Measurements from ENCODE around the gene HTR1E. TPM values are rescaled to one million over a fixed set of nuclear protein-coding genes. Genes with fewer than 3 reads are reported as not detected.

The HTR1E gene
- total RNA-seq, 2 experiments from 2014 or later = not detected

GRCh38 chr6:87029711-87030314 lies 92.5 kb downstream of the HTR1E start:
- no peaks in the 10 kb centered on the region for H3K36me3 Mint-ChIP-seq
- no peak for DNase-seq
- no peak overlapping the region for H3K4me3 Mint-ChIP-seq
- H3K9me3 Mint-ChIP-seq = no peaks in the 10 kb centered on the region
- H3K27ac Mint-ChIP-seq = no peak overlapping the region
- peaks cover 7% of the 10 kb centered on the region for H3K27me3 Mint-ChIP-seq
- H3K4me1 Mint-ChIP-seq = no peaks in the 10 kb centered on the region

GRCh38 chr6:87040729-87041128 lies 103.4 kb downstream of the HTR1E start:
- no peak for DNase-seq
- Mint-ChIP-seq H3K27ac (no peak overlapping the region), H3K27me3 (peaks cover 22% of the 10 kb centered on the region), H3K4me3 (no peak overlapping the region), H3K9me3 (peaks cover 3% of the 10 kb centered on the region), H3K36me3 (no peaks in the 10 kb centered on the region), H3K4me1 (no peaks in the 10 kb centered on the region)

GRCh38 chr6:87045521-87046075 lies 108.3 kb downstream of the HTR1E start:
- no peak for DNase-seq
- Mint-ChIP-seq H3K27ac (no peak overlapping the region), H3K36me3 (no peaks in the 10 kb centered on the region), H3K4me1 (no peaks in the 10 kb centered on the region), H3K9me3 (no peaks in the 10 kb centered on the region), H3K27me3 (peaks cover 26% of the 10 kb centered on the region), H3K4me3 (no peak overlapping the region)

GRCh38 chr6:87049779-87050178 lies 112.5 kb downstream of the HTR1E start:
- Mint-ChIP-seq H3K27ac (no peak overlapping the region), H3K9me3 (no peaks in the 10 kb centered on the region), H3K4me1 (no peaks in the 10 kb centered on the region), H3K27me3 (peaks cover 15% of the 10 kb centered on the region), H3K4me3 (no peak overlapping the region), H3K36me3 (no peaks in the 10 kb centered on the region)
- DNase-seq = no peak

- Mint-ChIP-seq H3K9me3 (no peaks in the 10 kb centered on the region), H3K4me3 (no peak overlapping the region), H3K27ac (no peak overlapping the region), H3K4me1 (peaks cover 3% of the 10 kb centered on the region), H3K36me3 (no peaks in the 10 kb centered on the region), H3K27me3 (peaks cover 21% of the 10 kb centered on the region)
- no peak for DNase-seq
These were observed 116.0 kb downstream of the HTR1E start for GRCh38 chr6:87053312-87053711.

GRCh38 chr6:87054143-87054833 lies 117.0 kb downstream of the HTR1E start:
- DNase-seq = no peak
- Mint-ChIP-seq H3K27me3 (peaks cover 19% of the 10 kb centered on the region), H3K36me3 (no peaks in the 10 kb centered on the region), H3K4me1 (peaks cover 3% of the 10 kb centered on the region), H3K4me3 (no peak overlapping the region), H3K9me3 (no peaks in the 10 kb centered on the region), H3K27ac (no peak overlapping the region)

- Mint-ChIP-seq H3K4me3 (no peak overlapping the region), H3K4me1 (peaks cover 3% of the 10 kb centered on the region), H3K27ac (no peak overlapping the region), H3K27me3 (peaks cover 20% of the 10 kb centered on the region), H3K36me3 (no peaks in the 10 kb centered on the region), H3K9me3 (no peaks in the 10 kb centered on the region)
- DNase-seq = no peak
These were observed 122.6 kb downstream of the HTR1E start for GRCh38 chr6:87059943-87060342.

- Mint-ChIP-seq H3K4me1 (no peaks in the 10 kb centered on the region), H3K9me3 (no peaks in the 10 kb centered on the region), H3K27ac (no peak overlapping the region), H3K36me3 (no peaks in the 10 kb centered on the region), H3K4me3 (no peak overlapping the region), H3K27me3 (peaks cover 9% of the 10 kb centered on the region)
- no peak for DNase-seq
These were observed 127.8 kb downstream of the HTR1E start for GRCh38 chr6:87065117-87065516.

Other genes starting within 250 kb of the HTR1E start
- gene CGA, start 157.6 kb downstream of the HTR1E start, total RNA-seq = not detected
- 10 to 100 TPM; 42.6 to 45.9 TPM for gene ZNF292, start 218.0 kb downstream of the HTR1E start, total RNA-seq

All from activated naive CD8-positive, alpha-beta T cell treated with anti-CD3 and anti-CD28 coated beads for 36 hours (primary cell).